Esophagus muscularis mucosa (tissue), 4 donors: ENCODE measurements around the gene VTI1A. TPM values are rescaled to one million over a fixed set of nuclear protein-coding genes. Genes with fewer than 3 reads are reported as not detected.

Experiments used
- DNase-seq: peaks from one replicate; pipeline ENCODE4 v3.0.0-alpha.2; 2017; ENCODE audit errors: extremely low spot score
- H3K27ac ChIP-seq, 4 donors: fragments of 200-600 bp; sonication (generic); replicated peaks in 1 of 4; 1 replicate in 3 of 4; 2 replicates in 1 of 4; pipeline ENCODE4 v1.5.1; 2016 to 2019; ENCODE audit warnings: mild to moderate bottlenecking in 1 of 4
- H3K27me3 ChIP-seq, 4 donors: fragments of 200-600 bp; sonication (generic); one replicate each; pipeline versions ENCODE4 v1.5.1 to v1.6.0; 2016 to 2019
- H3K36me3 ChIP-seq, 4 donors: fragments of 200-600 bp; sonication (generic); one replicate each; pipeline ENCODE4 v1.5.1; 2016 to 2019
- H3K4me1 ChIP-seq, 4 donors: fragments of 200-600 bp; sonication (generic); one replicate each; pipeline ENCODE4 v1.5.1; 2016 to 2019
- H3K4me3 ChIP-seq, 4 donors: fragments of 200-600 bp; sonication (generic); 1 replicate in 2 of 4; 2 replicates in 2 of 4; pipeline ENCODE4 v1.5.1; 2016 to 2019; ENCODE audit warnings: mild to moderate bottlenecking in 4 of 4, moderate library complexity in 1 of 4
- H3K9me3 ChIP-seq, 4 donors: fragments of 200-600 bp; sonication (generic); 1 replicate in 3 of 4; 2 replicates in 1 of 4; pipeline ENCODE4 v1.5.1; 2016 to 2019
- CTCF ChIP-seq, 3 experiments: fragments of 200-600 bp in 2 of 3; fragments of 450-650 bp in 1 of 3; sonication (generic) in 2 of 3; IDR thresholded peaks; one replicate each; pipeline ENCODE4 v1.5.1; 2017 to 2019; ENCODE audit warnings: antibody characterized with exemption in 3 of 3, mild to moderate bottlenecking in 2 of 3, moderate library complexity in 1 of 3
- EP300 ChIP-seq: sonication (generic); formaldehyde crosslinking; IDR thresholded peaks from one replicate; pipeline ENCODE4 v1.6.1; 2017; ENCODE audit warnings: antibody characterized with exemption
- POLR2A ChIP-seq: fragments of 450-650 bp; IDR thresholded peaks from one replicate; pipeline ENCODE4 v1.6.1; 2017; ENCODE audit warnings: antibody characterized with exemption, moderate library complexity, mild to moderate bottlenecking, low read depth
- POLR2AphosphoS5 ChIP-seq, 2 donors: sonication (generic); formaldehyde crosslinking; IDR thresholded peaks; one replicate each; pipeline ENCODE4 v1.6.1; 2017; ENCODE audit warnings: antibody characterized with exemption in 2 of 2
- WGBS: methylation state at CpG from one replicate; pipeline ENCODE4 v1.1.5; 2018; 5-methylcytosine and 5-hydroxymethylcytosine counted together
- intact Hi-C: fragments of 100-400 bp; cut with DNase I; formaldehyde crosslinking; loops from one replicate; pipeline ENCODE4 v1.15.1; 2023
- total RNA-seq, 4 donors: library from RNA; depleted of rRNA; stranded (reverse); fragments of >200 nt; gene quantifications; one replicate each; pipeline versions ENCODE4 v1.1.0 to v1.2.1, GENCODE V29; 2016

Gene VTI1A
- total RNA-seq, 4 donors from 2014 or later = 27.6 to 42.7 (median 33.8) TPM

DNA sequence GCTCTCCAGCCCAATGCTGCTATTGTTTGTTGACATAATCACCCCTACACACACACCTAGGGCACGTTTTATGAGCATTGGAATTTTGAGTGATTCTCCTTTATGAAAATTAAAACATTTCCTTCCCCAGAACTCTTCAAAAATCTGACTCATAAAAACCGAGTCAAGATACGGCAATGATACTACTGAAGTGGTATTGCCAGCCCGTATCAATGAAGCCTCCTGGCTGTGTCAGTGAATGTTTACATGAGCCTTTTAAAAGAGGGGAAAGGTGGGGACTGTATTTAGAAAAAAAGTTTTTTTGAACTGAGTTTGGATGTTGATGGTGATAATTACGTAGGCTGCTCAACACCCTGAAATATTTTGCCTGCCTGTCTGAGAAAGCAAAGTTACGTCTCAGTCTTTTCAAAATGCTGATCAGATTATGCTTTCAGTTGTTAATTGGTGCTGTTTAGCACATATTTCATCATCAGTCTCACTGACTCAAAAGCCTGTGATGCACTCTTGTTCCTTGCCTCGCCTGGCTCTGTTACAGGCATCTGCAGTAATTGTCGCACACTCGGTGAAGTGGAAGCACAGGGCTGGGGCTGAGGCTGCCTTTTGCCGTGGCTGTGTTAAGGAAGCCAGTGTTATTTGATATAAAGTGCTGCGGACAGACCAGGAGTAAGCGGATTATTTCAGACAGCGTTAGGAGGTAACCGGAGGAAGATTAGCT is 345.6 kb downstream of the VTI1A start:
- Histone ChIP-seq H3K27me3 (no peaks in the 10 kb centered on the region), H3K27ac (peak overlapping the region in 2 of 4 donors; percentile 1 to 25), H3K4me1 (peaks cover 0 to 14% (median 9%) of the 10 kb centered on the region in 4 donors), H3K36me3 (no peaks in the 10 kb centered on the region), H3K9me3 (peaks cover 0 to 7% (median 3%) of the 10 kb centered on the region in 4 donors), H3K4me3 (peak overlapping the region in 1 of 4 donors; percentile 24)
- DNase-seq = no peak
- TF ChIP-seq POLR2AphosphoS5 (IDR thresholded peaks at IDR 0.05) (peak in 1 of 2 donors; percentile 41), CTCF (IDR thresholded peaks at IDR 0.05) (no peak)
- intact Hi-C loops = no loop called here
- 58% methylated on average over 14 of the region's 14 CpGs for WGBS

- TF ChIP-seq POLR2AphosphoS5 (IDR thresholded peaks at IDR 0.05) = no peak
- no peak for TF ChIP-seq CTCF (IDR thresholded peaks at IDR 0.05)
- no peak for TF ChIP-seq POLR2A
- Histone ChIP-seq H3K9me3 (peaks cover 0 to 7% (median 3%) of the 10 kb centered on the region in 4 donors), H3K4me3 (peak overlapping the region in 1 of 4 donors; percentile 24), H3K27me3 (no peaks in the 10 kb centered on the region), H3K36me3 (no peaks in the 10 kb centered on the region), H3K4me1 (peaks cover 0 to 14% (median 9%) of the 10 kb centered on the region in 4 donors), H3K27ac (peak overlapping the region in 2 of 4 donors; percentile 1 to 25)
- 55% methylated on average over 8 of the region's 8 CpGs for WGBS
- intact Hi-C loops = no loop called here
- no peak for DNase-seq
Measured at GRCh38 chr10:112793202-112793921, 346.3 kb downstream of the VTI1A start.

DNA sequence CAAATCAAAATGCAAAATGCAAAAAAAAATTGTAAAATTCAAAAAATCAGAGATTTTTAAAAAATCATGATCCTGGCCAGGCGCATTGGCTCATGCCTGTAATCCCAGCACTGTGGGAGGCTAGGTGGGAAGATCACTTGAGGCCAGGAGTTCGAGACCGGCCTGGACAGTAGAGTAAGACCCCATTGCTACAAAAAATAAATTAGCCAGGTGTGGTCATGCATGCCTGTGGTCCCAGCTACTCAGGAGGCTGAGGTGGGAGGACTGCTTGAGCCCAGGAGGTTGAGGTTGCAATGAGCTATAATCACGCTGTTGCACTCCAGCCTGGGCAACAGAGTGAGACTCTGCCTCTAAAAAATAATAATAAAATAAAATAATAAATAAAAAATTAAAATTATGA is 347.2 kb downstream of the VTI1A start:
- WGBS = 97% methylated on average over 4 of the region's 4 CpGs
- Histone ChIP-seq H3K27me3 (no peaks in the 10 kb centered on the region), H3K27ac (no peak overlapping the region), H3K36me3 (no peaks in the 10 kb centered on the region), H3K9me3 (peaks cover 0 to 3% (median 1%) of the 10 kb centered on the region in 4 donors), H3K4me3 (no peak overlapping the region), H3K4me1 (peaks cover 0 to 14% (median 9%) of the 10 kb centered on the region in 4 donors)
- DNase-seq = no peak
- intact Hi-C loops = no loop called here
- TF ChIP-seq CTCF (IDR thresholded peaks at IDR 0.05) = no peak
- TF ChIP-seq EP300 = no peak
- TF ChIP-seq POLR2A = no peak
- no peak for TF ChIP-seq POLR2AphosphoS5 (IDR thresholded peaks at IDR 0.05)

DNA sequence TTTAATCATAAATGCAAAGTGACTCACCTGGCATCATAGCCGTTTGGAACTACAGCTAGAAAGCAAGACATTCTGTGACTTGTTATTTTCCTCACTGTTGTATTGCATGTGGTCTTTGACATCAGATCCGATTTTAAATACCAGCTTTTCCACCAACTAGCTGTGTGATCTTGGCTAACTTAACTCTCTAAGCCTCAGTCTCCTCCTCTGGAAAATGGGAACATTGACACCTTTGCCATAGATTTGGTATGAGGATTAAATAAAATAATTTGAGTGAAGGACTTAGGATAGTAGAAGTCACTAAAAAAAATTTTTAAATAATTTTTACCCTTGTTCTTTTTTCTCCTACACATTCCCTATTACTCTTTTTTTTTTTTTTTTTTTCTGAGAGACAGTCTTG is 348.1 kb downstream of the VTI1A start:
- intact Hi-C loops = no loop called here
- H3K4me3 ChIP-seq = no peak overlapping the region
- no peaks in the 10 kb centered on the region for H3K27me3 ChIP-seq
- TF ChIP-seq POLR2A = no peak
- no peak for TF ChIP-seq EP300
- TF ChIP-seq POLR2AphosphoS5 (IDR thresholded peaks at IDR 0.05) = no peak
- TF ChIP-seq CTCF (IDR thresholded peaks at IDR 0.05) = no peak
- no peaks in the 10 kb centered on the region for H3K9me3 ChIP-seq
- no peaks in the 10 kb centered on the region for H3K36me3 ChIP-seq
- no peak overlapping the region for H3K27ac ChIP-seq
- peaks cover 0 to 14% (median 9%) of the 10 kb centered on the region in 4 donors for H3K4me1 ChIP-seq
- WGBS = 100% methylated on average over 2 of the region's 2 CpGs
- DNase-seq = no peak
